ENCODE results near the gene DENND2A. TPM values are rescaled to one million over a fixed set of nuclear protein-coding genes. Genes with fewer than 3 reads are reported as not detected.

DENND2A gene
- total RNA-seq, 4 donors from 2014 or later = 0.73 to 2.6 (median 1.6) TPM

DNA sequence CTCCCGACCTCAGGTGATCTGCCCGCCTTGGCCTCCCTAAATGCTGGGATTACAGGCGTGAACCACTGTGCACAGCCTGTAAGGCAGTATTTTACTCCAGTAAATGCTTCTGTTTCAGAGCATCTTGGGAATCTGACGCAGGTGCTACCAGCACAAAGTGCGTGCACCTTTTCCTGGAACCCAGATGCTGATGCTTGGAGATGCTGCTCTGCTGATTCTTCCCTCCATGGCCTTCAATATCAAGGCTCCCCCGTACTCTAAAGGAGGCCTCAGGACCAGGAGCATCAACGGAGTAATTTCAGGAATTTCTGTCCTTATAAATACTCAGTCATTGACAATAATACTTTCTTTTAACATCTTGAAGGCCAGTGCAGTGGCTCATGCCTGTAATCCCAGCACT lies 23.5 kb downstream of the DENND2A start:
- in situ Hi-C loops (cut with MboI; ENCODE audit: low sequenced_read_pairs in 4 of 4) (no loop called here), intact Hi-C loops (cut with DNase I; ENCODE audit: low total_unique reads) (no loop called here)
- ATAC-seq (no peak), DNase-seq (no peak)
- H3K9me3 ChIP-seq = no peaks in the 10 kb centered on the region
- no peaks in the 10 kb centered on the region for H3K27me3 ChIP-seq
- H3K27ac ChIP-seq = no peak overlapping the region
- no peaks in the 10 kb centered on the region for H3K36me3 ChIP-seq
- no peaks in the 10 kb centered on the region for H3K4me1 ChIP-seq
- TF ChIP-seq POLR2A (IDR thresholded peaks at IDR 0.05) (no peak), CTCF (IDR thresholded peaks at IDR 0.05 in 4 of 5, conservative IDR thresholded peaks at IDR 0.05 in 1 of 5) (no peak)
- H3K4me3 ChIP-seq = no peak overlapping the region

GRCh38 chr7:140616328-140616727 lies 24.3 kb downstream of the DENND2A start:
- Histone ChIP-seq H3K36me3 (no peaks in the 10 kb centered on the region), H3K4me3 (no peak overlapping the region), H3K4me1 (no peaks in the 10 kb centered on the region), H3K9me3 (no peaks in the 10 kb centered on the region), H3K27ac (no peak overlapping the region), H3K27me3 (no peaks in the 10 kb centered on the region)
- DNase-seq (no peak), ATAC-seq (no peak)
- in situ Hi-C loops (cut with MboI; ENCODE audit: low sequenced_read_pairs in 4 of 4) = no loop called here
- intact Hi-C loops (cut with DNase I; ENCODE audit: low total_unique reads) = no loop called here
- no peak for TF ChIP-seq CTCF (IDR thresholded peaks at IDR 0.05 in 4 of 5, conservative IDR thresholded peaks at IDR 0.05 in 1 of 5)
- TF ChIP-seq POLR2A (IDR thresholded peaks at IDR 0.05) = no peak

DNA sequence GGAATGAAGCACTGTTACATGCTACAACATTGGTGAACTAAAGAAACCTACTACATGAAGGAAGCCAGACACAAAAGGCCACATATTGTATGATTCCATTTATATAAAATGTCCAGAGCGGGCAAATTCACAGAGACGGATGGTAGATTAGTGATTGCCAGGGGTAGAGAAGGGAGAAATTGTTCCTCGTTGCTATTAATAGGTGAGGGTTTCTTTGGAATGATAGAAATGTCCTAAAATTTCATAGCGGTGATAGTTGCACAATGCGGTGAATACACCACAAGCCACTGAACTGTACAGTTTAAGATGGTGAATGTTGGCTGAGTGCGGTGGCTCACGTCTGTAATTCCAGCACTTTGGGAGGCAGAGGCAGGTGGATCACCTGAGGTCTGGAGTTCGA lies 29.0 kb downstream of the DENND2A start:
- Histone ChIP-seq H3K9me3 (no peaks in the 10 kb centered on the region), H3K27ac (no peak overlapping the region), H3K4me3 (no peak overlapping the region), H3K36me3 (no peaks in the 10 kb centered on the region), H3K4me1 (peaks cover 6 to 14% of the 10 kb centered on the region in 2 donors), H3K27me3 (no peaks in the 10 kb centered on the region)
- intact Hi-C loops (cut with DNase I; ENCODE audit: low total_unique reads) = no loop called here
- in situ Hi-C loops (cut with MboI; ENCODE audit: low sequenced_read_pairs in 4 of 4) = no loop called here
- ATAC-seq (no peak), DNase-seq (no peak)
- no peak for TF ChIP-seq POLR2A (IDR thresholded peaks at IDR 0.05)
- TF ChIP-seq CTCF (IDR thresholded peaks at IDR 0.05 in 4 of 5, conservative IDR thresholded peaks at IDR 0.05 in 1 of 5) = no peak

DNA sequence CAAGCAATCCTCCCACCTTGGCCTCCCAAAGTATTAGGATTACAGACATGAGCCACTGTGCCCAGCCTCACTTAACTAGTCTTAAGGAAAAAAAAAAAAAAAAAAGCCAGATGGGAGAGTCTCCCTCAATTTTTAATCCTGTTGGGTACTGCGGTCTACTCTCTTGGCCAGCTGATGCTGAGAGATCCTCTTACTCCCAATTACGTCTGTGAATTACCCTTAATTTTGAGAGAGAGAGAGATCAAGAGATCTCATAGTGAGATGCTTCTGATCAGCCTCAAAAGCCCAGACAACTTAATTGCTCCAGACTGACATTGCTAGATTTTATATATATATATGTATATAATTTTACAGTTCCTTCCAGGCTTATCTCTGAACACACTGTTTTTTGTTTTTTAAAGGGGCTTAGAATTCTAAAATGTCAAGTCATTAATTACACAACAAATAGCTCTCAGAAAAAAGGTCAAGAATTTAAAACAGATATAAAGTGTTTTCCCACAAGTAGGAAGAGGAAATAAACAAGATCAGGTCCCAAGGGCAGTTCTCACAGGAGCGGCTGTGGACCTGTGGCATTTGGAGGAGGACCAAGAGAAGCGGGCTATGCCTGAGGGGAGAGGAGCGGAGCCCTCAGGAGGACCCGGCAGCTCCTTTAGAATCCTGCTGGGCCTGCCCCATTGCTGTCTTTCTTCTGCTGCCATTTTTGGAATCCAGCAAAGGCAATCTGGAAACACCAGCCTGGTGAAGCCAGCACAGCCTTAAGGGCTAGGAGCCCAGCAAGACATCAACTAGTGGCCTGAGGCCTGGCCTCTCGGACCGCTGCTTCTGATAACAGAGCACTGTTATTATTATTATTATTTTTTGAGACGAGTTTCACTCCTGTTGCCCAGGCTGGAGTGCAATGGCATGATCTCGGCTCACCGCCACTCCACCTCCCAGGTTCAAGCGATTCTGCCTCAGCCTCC lies 30.1 kb downstream of the DENND2A start:
- Histone ChIP-seq H3K27ac (peak overlapping the region; percentile 15 to 63 (median 50)), H3K9me3 (no peaks in the 10 kb centered on the region), H3K4me3 (no peak overlapping the region), H3K27me3 (no peaks in the 10 kb centered on the region), H3K4me1 (peaks cover 6 to 14% of the 10 kb centered on the region in 2 donors), H3K36me3 (no peaks in the 10 kb centered on the region)
- TF ChIP-seq POLR2A (IDR thresholded peaks at IDR 0.05) (no peak), CTCF (IDR thresholded peaks at IDR 0.05 in 4 of 5, conservative IDR thresholded peaks at IDR 0.05 in 1 of 5) (no peak)
- in situ Hi-C loops (cut with MboI; ENCODE audit: low sequenced_read_pairs in 4 of 4) = no loop called here
- DNase-seq (no peak), ATAC-seq (no peak)
- intact Hi-C loops (cut with DNase I; ENCODE audit: low total_unique reads) = no loop called here
